Gastroesophageal sphincter (tissue), 3 donors: ENCODE measurements around the gene PRKG1.

ENCODE experiments used
- CTCF ChIP-seq, 4 experiments: fragments of 200-600 bp in 2 of 4; fragments of 450-650 bp in 2 of 4; sonication (generic) in 1 of 4; IDR thresholded peaks; one replicate each; pipeline ENCODE4 v1.5.1; 2017 to 2019; ENCODE audit warnings: antibody characterized with exemption in 4 of 4, mild to moderate bottlenecking in 2 of 4, moderate library complexity in 2 of 4
- POLR2A ChIP-seq, 2 donors: fragments of 450-650 bp; IDR thresholded peaks; one replicate each; pipeline ENCODE4 v1.6.1; 2017; ENCODE audit warnings: antibody characterized with exemption in 2 of 2, mild to moderate bottlenecking in 2 of 2, moderate library complexity in 1 of 2

GRCh38 chr10:52326382-52326781 is 1252.1 kb downstream of the PRKG1 start:
- TF ChIP-seq CTCF (IDR thresholded peaks at IDR 0.05) = no peak
- TF ChIP-seq POLR2A (IDR thresholded peaks at IDR 0.05) = no peak
